EH (cell line): ENCODE data around the gene SIRPD.
A peak's percentile ranks its signal among the peaks of the same experiment; 100 is the strongest.
"Not testable (repeated sequence)": the region's sequence is repeated elsewhere in the genome, so short reads cannot be mapped to it uniquely, and the experiment has no call there.

Experiments used
- DNase-seq: peaks from one replicate; pipeline ENCODE4 v3.0.0-alpha.2; 2015; ENCODE audit warnings: low read depth

SIRPD gene

GRCh38 chr20:1537731-1538058 is 19.8 kb downstream of the SIRPD start:
- DNase-seq = no peak

GRCh38 chr20:1536893-1537730 is 20.4 kb downstream of the SIRPD start:
- no peak for DNase-seq

GRCh38 chr20:1535420-1536175 is 21.9 kb downstream of the SIRPD start:
- DNase-seq = no peak

- DNase-seq = no peak
Observed at GRCh38 chr20:1534526-1534925, 23.0 kb downstream of the SIRPD start.

GRCh38 chr20:1533059-1533458 is 24.4 kb downstream of the SIRPD start:
- DNase-seq = no peak

- peak; percentile 37 for DNase-seq
Observed at GRCh38 chr20:1528811-1529210, 28.7 kb downstream of the SIRPD start.

- no peak for DNase-seq
Observed at GRCh38 chr20:1527923-1528322, 29.6 kb downstream of the SIRPD start.

- peak; percentile 36 for DNase-seq
Observed at GRCh38 chr20:1526896-1527295, 30.6 kb downstream of the SIRPD start.

GRCh38 chr20:1526310-1526709 is 31.2 kb downstream of the SIRPD start:
- no peak for DNase-seq

- peak; percentile 13 for DNase-seq
Observed at GRCh38 chr20:1524004-1524403, 33.5 kb downstream of the SIRPD start.

GRCh38 chr20:1517010-1517409 is 40.5 kb downstream of the SIRPD start:
- no peak for DNase-seq

- no peak for DNase-seq
Observed at GRCh38 chr20:1513801-1514200, 43.7 kb downstream of the SIRPD start.

GRCh38 chr20:1509237-1509636 is 48.3 kb downstream of the SIRPD start:
- DNase-seq = peak; percentile 21

GRCh38 chr20:1508574-1508973 is 48.9 kb downstream of the SIRPD start:
- DNase-seq = no peak

- no peak for DNase-seq
Observed at GRCh38 chr20:1507276-1507675, 50.2 kb downstream of the SIRPD start.

GRCh38 chr20:1505871-1506270 is 51.6 kb downstream of the SIRPD start:
- no peak for DNase-seq

- peak; percentile 36 for DNase-seq
Observed at GRCh38 chr20:1505361-1505760, 52.1 kb downstream of the SIRPD start.

- peak; percentile 91 for DNase-seq
Observed at GRCh38 chr20:1503564-1504227, 53.8 kb downstream of the SIRPD start.

- no peak for DNase-seq
Observed at GRCh38 chr20:1500496-1500895, 57.0 kb downstream of the SIRPD start.

GRCh38 chr20:1499528-1500420 is 57.7 kb downstream of the SIRPD start:
- no peak for DNase-seq

- DNase-seq = not testable (repeated sequence)
Observed at GRCh38 chr20:1497371-1497770, 60.1 kb downstream of the SIRPD start.

- DNase-seq = no peak
Observed at GRCh38 chr20:1496930-1497329, 60.6 kb downstream of the SIRPD start.
